Sigmoid colon (tissue), 7 donors: ENCODE measurements around the gene MRPL34. TPM values are rescaled to one million over a fixed set of nuclear protein-coding genes. Genes with fewer than 3 reads are reported as not detected.

Experiments used
- DNase-seq: peaks from one replicate; pipeline ENCODE4 v3.0.0-alpha.2; 2019
- H3K27ac ChIP-seq, 4 donors: fragments of 200-600 bp; sonication (generic); one replicate each; pipeline ENCODE4 v1.5.1; 2016 to 2019; ENCODE audit warnings: mild to moderate bottlenecking in 1 of 4
- H3K27me3 ChIP-seq, 3 donors: fragments of 200-600 bp; sonication (generic); one replicate each; pipeline ENCODE4 v1.5.1; 2019; ENCODE audit warnings: mild to moderate bottlenecking in 1 of 3
- H3K36me3 ChIP-seq, 4 donors: fragments of 200-600 bp; sonication (generic); one replicate each; pipeline ENCODE4 v1.5.1; 2016 to 2019
- H3K4me1 ChIP-seq, 4 donors: fragments of 200-600 bp; sonication (generic); one replicate each; pipeline ENCODE4 v1.5.1; 2017 to 2019
- H3K4me3 ChIP-seq, 4 donors: fragments of 200-600 bp; sonication (generic); one replicate each; pipeline ENCODE4 v1.5.1; 2017 to 2019; ENCODE audit warnings: mild to moderate bottlenecking in 2 of 4, moderate library complexity in 1 of 4
- H3K9me3 ChIP-seq, 4 donors: fragments of 200-600 bp in 3 of 4; sonication (generic) in 3 of 4; one replicate each; pipeline versions ENCODE4 v1.5.1 to v1.6.1; 2013 to 2019
- CTCF ChIP-seq, 4 experiments: fragments of 450-650 bp in 3 of 4; fragments of 200-600 bp in 1 of 4; IDR thresholded peaks; one replicate each; pipeline ENCODE4 v1.5.1; 2016 to 2019; ENCODE audit warnings: antibody characterized with exemption in 4 of 4, mild to moderate bottlenecking in 3 of 4, moderate library complexity in 2 of 4
- EP300 ChIP-seq, 4 donors: sonication (generic); formaldehyde crosslinking; IDR thresholded peaks; one replicate each; pipeline ENCODE4 v1.6.1; 2017; ENCODE audit warnings: antibody characterized with exemption in 4 of 4
- POLR2A ChIP-seq, 2 donors: fragments of 450-650 bp; IDR thresholded peaks; one replicate each; pipeline ENCODE4 v1.6.1; 2016; ENCODE audit warnings: antibody characterized with exemption in 2 of 2, mild to moderate bottlenecking in 2 of 2, moderate library complexity in 2 of 2
- POLR2AphosphoS5 ChIP-seq, 4 donors: sonication (generic); formaldehyde crosslinking; IDR thresholded peaks; one replicate each; pipeline ENCODE4 v1.6.1; 2017; ENCODE audit warnings: antibody characterized with exemption in 4 of 4
- WGBS, 2 donors: extraction: QIAGEN DNeasy Blood & Tissue Kit; methylation state at CpG; one replicate each; pipeline ENCODE4 v1.1.7; 2013; 5-methylcytosine and 5-hydroxymethylcytosine counted together
- intact Hi-C: fragments of 100-400 bp; cut with DNase I; formaldehyde crosslinking; loops from one replicate; pipeline ENCODE4 v1.15.1; 2023
- polyA plus RNA-seq, 3 donors: library from polyadenylated mRNA; stranded (reverse); fragments of 200-250 nt; gene quantifications; one replicate each; pipeline ENCODE4 v1.2.3, GENCODE V29; 2013
- total RNA-seq, 4 donors: library from RNA; depleted of rRNA; stranded (reverse); fragments of >200 nt; gene quantifications; one replicate each; pipeline ENCODE4 v1.1.0, GENCODE V29; 2016
- donor health status: healthy with polysubstance abuse.
- donor health status: Bipolar disorder and iron deficiency.
- donor health status: healthy.

MRPL34 gene
- total and polyA plus RNA-seq, 7 donors = 174 to 476 (median 275) TPM

GRCh38 chr19:17311455-17312188 is 6.0 kb downstream of the MRPL34 start:
- Histone ChIP-seq H3K4me3 (no peak overlapping the region), H3K4me1 (peaks cover 0 to 49% (median 39%) of the 10 kb centered on the region in 4 donors), H3K27ac (no peak overlapping the region), H3K36me3 (peaks cover 8 to 40% (median 17%) of the 10 kb centered on the region in 4 donors), H3K27me3 (no peaks in the 10 kb centered on the region), H3K9me3 (no peaks in the 10 kb centered on the region)
- TF ChIP-seq EP300 (IDR thresholded peaks at IDR 0.05) (no peak), POLR2AphosphoS5 (IDR thresholded peaks at IDR 0.05) (no peak), POLR2A (IDR thresholded peaks at IDR 0.05) (no peak), CTCF (IDR thresholded peaks at IDR 0.05) (no peak)
- intact Hi-C loops = no loop called here
- no peak for DNase-seq
- WGBS, 2 donors = 84% methylated on average over 11 of the region's 11 CpGs

GRCh38 chr19:17312189-17313113 is 6.8 kb downstream of the MRPL34 start:
- Histone ChIP-seq H3K9me3 (no peaks in the 10 kb centered on the region), H3K4me3 (no peak overlapping the region), H3K4me1 (peaks cover 0 to 40% (median 31%) of the 10 kb centered on the region in 4 donors), H3K36me3 (peaks cover 8 to 44% (median 20%) of the 10 kb centered on the region in 4 donors), H3K27me3 (no peaks in the 10 kb centered on the region), H3K27ac (no peak overlapping the region)
- intact Hi-C loops = no loop called here
- WGBS, 2 donors = 91% methylated on average over 20 of the region's 20 CpGs
- DNase-seq = no peak
- TF ChIP-seq POLR2AphosphoS5 (IDR thresholded peaks at IDR 0.05) = no peak
- no peak for TF ChIP-seq POLR2A (IDR thresholded peaks at IDR 0.05)
- TF ChIP-seq CTCF (IDR thresholded peaks at IDR 0.05) = no peak
- no peak for TF ChIP-seq EP300 (IDR thresholded peaks at IDR 0.05)

- TF ChIP-seq POLR2AphosphoS5 (IDR thresholded peaks at IDR 0.05) (no peak), CTCF (IDR thresholded peaks at IDR 0.05) (no peak), POLR2A (IDR thresholded peaks at IDR 0.05) (no peak), EP300 (IDR thresholded peaks at IDR 0.05) (no peak)
- H3K36me3 ChIP-seq = peaks cover 8 to 60% (median 23%) of the 10 kb centered on the region in 4 donors
- intact Hi-C loops = no loop called here
- peaks cover 0 to 30% (median 25%) of the 10 kb centered on the region in 4 donors for H3K4me1 ChIP-seq
- H3K27me3 ChIP-seq = no peaks in the 10 kb centered on the region
- peak; percentile 56 for DNase-seq
- 91 to 96% methylated on average over 19 of the region's 19 CpGs for WGBS, 2 donors
- H3K4me3 ChIP-seq = no peak overlapping the region
- H3K9me3 ChIP-seq = no peaks in the 10 kb centered on the region
- H3K27ac ChIP-seq = no peak overlapping the region
These were observed 8.4 kb downstream of the MRPL34 start for GRCh38 chr19:17314007-17314593.

GRCh38 chr19:17318966-17319365 is 13.3 kb downstream of the MRPL34 start:
- Histone ChIP-seq H3K36me3 (peaks cover 17 to 81% (median 39%) of the 10 kb centered on the region in 4 donors), H3K9me3 (no peaks in the 10 kb centered on the region), H3K27me3 (peaks cover 0 to 5% (median 0%) of the 10 kb centered on the region in 3 donors), H3K27ac (no peak overlapping the region), H3K4me1 (peaks cover 0 to 5% (median 0%) of the 10 kb centered on the region in 4 donors), H3K4me3 (no peak overlapping the region)
- intact Hi-C loops = no loop called here
- TF ChIP-seq POLR2A (IDR thresholded peaks at IDR 0.05) (no peak), POLR2AphosphoS5 (IDR thresholded peaks at IDR 0.05) (no peak), CTCF (IDR thresholded peaks at IDR 0.05) (no peak), EP300 (IDR thresholded peaks at IDR 0.05) (no peak)
- DNase-seq = no peak
- WGBS, 2 donors = 72 to 73% methylated on average over 6 of the region's 6 CpGs
